Measurements from ENCODE around the gene POMGNT2.

DNA sequence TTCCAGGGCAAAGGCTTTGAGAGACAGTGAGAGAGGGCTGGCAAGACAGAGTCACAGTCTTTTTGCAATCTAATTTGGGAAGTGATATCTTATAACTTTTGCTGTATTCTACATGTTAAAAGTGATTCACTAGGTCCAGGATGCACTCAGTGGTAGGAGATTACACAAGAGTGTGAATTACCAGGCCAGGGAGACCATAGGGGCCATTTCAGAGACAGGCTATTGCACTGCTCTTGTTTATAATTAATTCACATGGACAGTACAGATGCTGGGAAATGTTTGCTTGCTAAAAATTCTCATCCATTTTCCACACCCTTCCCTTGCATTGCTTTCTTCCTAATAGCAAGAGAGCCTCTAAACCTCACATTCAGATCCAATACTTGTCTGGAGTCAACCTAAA lies 22.6 kb upstream of the POMGNT2 start:
- TF ChIP-seq, protein P1, sequence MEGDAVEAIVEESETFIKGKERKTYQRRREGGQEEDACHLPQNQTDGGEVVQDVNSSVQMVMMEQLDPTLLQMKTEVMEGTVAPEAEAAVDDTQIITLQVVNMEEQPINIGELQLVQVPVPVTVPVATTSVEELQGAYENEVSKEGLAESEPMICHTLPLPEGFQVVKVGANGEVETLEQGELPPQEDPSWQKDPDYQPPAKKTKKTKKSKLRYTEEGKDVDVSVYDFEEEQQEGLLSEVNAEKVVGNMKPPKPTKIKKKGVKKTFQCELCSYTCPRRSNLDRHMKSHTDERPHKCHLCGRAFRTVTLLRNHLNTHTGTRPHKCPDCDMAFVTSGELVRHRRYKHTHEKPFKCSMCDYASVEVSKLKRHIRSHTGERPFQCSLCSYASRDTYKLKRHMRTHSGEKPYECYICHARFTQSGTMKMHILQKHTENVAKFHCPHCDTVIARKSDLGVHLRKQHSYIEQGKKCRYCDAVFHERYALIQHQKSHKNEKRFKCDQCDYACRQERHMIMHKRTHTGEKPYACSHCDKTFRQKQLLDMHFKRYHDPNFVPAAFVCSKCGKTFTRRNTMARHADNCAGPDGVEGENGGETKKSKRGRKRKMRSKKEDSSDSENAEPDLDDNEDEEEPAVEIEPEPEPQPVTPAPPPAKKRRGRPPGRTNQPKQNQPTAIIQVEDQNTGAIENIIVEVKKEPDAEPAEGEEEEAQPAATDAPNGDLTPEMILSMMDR (optimal IDR thresholded peaks at IDR 0.05 in 1 of 3, IDR thresholded peaks at IDR 0.05 in 1 of 3, conservative IDR thresholded peaks at IDR 0.05 in 1 of 3; ENCODE audit: extremely low read depth in 1 of 3, insufficient read depth in 2 of 3, low read length in 3 of 3), result no peak
- TF ChIP-seq EZH2 (IDR thresholded peaks at IDR 0.05; ENCODE audit: low read length), result no peak
